ENCODE data around the gene MEIS1. TPM values are rescaled to one million over a fixed set of nuclear protein-coding genes. Genes with fewer than 3 reads are reported as not detected.

The MEIS1 gene
- total and polyA plus RNA-seq, 2 experiments from 2014 or later, result 0.16 to 0.28 TPM

DNA sequence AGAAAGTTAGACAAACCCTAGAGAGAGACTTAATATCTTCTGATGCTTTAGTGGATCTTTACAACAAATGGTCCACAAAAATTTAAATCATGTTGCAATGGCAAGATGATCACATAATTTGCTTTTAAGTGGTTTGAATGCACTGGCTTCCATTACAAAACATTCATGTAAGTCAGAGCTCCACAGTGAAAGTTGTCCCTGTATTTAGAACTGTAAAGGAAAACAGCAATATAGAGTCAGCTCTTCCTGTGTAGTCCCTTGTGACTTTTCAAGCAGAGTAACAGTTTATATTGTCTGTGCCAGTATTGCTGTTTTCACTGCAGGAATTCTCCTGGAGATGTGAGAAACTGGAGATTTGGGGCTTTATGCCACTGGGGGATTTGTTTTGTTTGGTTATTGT, 77.7 kb downstream of the MEIS1 start (continued):
- TF ChIP-seq REST (IDR thresholded peaks at IDR 0.05; ENCODE audit: unreplicated experiment) (no peak), CREB1 (CRISPR knock-in tag; IDR thresholded peaks at IDR 0.05; ENCODE audit: low read depth) (no peak), ZNF331 (CRISPR knock-in tag; IDR thresholded peaks at IDR 0.05; ENCODE audit: low read depth) (no peak), ZNF114 (CRISPR knock-in tag; IDR thresholded peaks at IDR 0.05) (no peak), ETS1 (IDR thresholded peaks at IDR 0.05) (no peak), CTCF (conservative IDR thresholded peaks at IDR 0.05; ENCODE audit: low read depth in 2 of 2) (no peak), POLR2AphosphoS5 (IDR thresholded peaks at IDR 0.05; ENCODE audit: low read depth) (no peak), STAT1 (IDR thresholded peaks at IDR 0.05; ENCODE audit: unreplicated experiment) (no peak), EZH2phosphoT487 (IDR thresholded peaks at IDR 0.05; ENCODE audit: unreplicated experiment) (no peak)

DNA sequence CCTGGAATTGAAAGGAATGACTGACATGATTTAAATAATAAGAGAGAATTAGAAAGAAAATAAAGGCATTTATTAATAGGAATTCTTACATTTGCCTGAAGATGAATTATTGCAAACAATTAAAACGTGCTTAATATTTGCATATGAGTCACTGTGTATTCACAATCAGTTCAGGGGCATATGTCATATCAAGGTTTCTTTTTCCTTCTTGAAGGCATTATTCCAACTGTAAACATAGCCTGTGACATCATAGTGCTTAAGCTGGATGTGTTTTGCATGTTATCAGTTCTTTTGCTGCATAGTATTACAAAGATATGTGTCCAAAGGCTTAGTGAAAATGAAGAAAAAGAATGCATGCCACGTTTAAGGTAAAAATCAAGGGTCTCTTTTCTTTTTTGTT, 80.8 kb downstream of the MEIS1 start:
- Histone ChIP-seq H3F3A (replicated peaks; ENCODE audit: low read depth) (no peaks in the 10 kb centered on the region), H3K36me3 (ENCODE audit: insufficient read depth) (no peaks in the 10 kb centered on the region), H3K4me1 (ENCODE audit: insufficient read depth) (peaks cover 38% of the 10 kb centered on the region), H3K27ac (ENCODE audit: low read depth) (no peak overlapping the region), H3K4me3 (no peak overlapping the region), H3K27me3 (ENCODE audit: insufficient read depth) (no peaks in the 10 kb centered on the region), H3K79me2 (replicated peaks; ENCODE audit: insufficient read depth) (no peaks in the 10 kb centered on the region), H3K4me2 (peak overlapping the region; percentile 60), H4K20me1 (replicated peaks; ENCODE audit: insufficient read depth) (no peaks in the 10 kb centered on the region), H3K9me2 (ENCODE audit: insufficient read depth) (no peaks in the 10 kb centered on the region), H2AFZ (no peak overlapping the region)
- Mint-ChIP-seq H3K27me3 (ENCODE audit: insufficient read depth, low read depth, poor library complexity) (no peaks in the 10 kb centered on the region), H3K27ac (no peak overlapping the region), H3K36me3 (ENCODE audit: low read depth) (no peaks in the 10 kb centered on the region), H3K4me3 (no peak overlapping the region), H3K4me1 (peaks cover 22% of the 10 kb centered on the region), H3K9me3 (no peaks in the 10 kb centered on the region)
- DNase-seq (ENCODE audit: low spot score) (no peak), ATAC-seq (no peak)
- TF ChIP-seq ETS1 (IDR thresholded peaks at IDR 0.05) (no peak), EZH2phosphoT487 (IDR thresholded peaks at IDR 0.05; ENCODE audit: unreplicated experiment) (no peak), NANOG (IDR thresholded peaks at IDR 0.05; ENCODE audit: borderline replicate concordance) (no peak), JUNB (IDR thresholded peaks at IDR 0.05; ENCODE audit: unreplicated experiment) (no peak), POLR2AphosphoS5 (IDR thresholded peaks at IDR 0.05; ENCODE audit: low read depth) (no peak), ZNF114 (CRISPR knock-in tag; IDR thresholded peaks at IDR 0.05) (no peak), STAT1 (IDR thresholded peaks at IDR 0.05; ENCODE audit: unreplicated experiment) (no peak)
- TF ChIP-seq, protein P1, sequence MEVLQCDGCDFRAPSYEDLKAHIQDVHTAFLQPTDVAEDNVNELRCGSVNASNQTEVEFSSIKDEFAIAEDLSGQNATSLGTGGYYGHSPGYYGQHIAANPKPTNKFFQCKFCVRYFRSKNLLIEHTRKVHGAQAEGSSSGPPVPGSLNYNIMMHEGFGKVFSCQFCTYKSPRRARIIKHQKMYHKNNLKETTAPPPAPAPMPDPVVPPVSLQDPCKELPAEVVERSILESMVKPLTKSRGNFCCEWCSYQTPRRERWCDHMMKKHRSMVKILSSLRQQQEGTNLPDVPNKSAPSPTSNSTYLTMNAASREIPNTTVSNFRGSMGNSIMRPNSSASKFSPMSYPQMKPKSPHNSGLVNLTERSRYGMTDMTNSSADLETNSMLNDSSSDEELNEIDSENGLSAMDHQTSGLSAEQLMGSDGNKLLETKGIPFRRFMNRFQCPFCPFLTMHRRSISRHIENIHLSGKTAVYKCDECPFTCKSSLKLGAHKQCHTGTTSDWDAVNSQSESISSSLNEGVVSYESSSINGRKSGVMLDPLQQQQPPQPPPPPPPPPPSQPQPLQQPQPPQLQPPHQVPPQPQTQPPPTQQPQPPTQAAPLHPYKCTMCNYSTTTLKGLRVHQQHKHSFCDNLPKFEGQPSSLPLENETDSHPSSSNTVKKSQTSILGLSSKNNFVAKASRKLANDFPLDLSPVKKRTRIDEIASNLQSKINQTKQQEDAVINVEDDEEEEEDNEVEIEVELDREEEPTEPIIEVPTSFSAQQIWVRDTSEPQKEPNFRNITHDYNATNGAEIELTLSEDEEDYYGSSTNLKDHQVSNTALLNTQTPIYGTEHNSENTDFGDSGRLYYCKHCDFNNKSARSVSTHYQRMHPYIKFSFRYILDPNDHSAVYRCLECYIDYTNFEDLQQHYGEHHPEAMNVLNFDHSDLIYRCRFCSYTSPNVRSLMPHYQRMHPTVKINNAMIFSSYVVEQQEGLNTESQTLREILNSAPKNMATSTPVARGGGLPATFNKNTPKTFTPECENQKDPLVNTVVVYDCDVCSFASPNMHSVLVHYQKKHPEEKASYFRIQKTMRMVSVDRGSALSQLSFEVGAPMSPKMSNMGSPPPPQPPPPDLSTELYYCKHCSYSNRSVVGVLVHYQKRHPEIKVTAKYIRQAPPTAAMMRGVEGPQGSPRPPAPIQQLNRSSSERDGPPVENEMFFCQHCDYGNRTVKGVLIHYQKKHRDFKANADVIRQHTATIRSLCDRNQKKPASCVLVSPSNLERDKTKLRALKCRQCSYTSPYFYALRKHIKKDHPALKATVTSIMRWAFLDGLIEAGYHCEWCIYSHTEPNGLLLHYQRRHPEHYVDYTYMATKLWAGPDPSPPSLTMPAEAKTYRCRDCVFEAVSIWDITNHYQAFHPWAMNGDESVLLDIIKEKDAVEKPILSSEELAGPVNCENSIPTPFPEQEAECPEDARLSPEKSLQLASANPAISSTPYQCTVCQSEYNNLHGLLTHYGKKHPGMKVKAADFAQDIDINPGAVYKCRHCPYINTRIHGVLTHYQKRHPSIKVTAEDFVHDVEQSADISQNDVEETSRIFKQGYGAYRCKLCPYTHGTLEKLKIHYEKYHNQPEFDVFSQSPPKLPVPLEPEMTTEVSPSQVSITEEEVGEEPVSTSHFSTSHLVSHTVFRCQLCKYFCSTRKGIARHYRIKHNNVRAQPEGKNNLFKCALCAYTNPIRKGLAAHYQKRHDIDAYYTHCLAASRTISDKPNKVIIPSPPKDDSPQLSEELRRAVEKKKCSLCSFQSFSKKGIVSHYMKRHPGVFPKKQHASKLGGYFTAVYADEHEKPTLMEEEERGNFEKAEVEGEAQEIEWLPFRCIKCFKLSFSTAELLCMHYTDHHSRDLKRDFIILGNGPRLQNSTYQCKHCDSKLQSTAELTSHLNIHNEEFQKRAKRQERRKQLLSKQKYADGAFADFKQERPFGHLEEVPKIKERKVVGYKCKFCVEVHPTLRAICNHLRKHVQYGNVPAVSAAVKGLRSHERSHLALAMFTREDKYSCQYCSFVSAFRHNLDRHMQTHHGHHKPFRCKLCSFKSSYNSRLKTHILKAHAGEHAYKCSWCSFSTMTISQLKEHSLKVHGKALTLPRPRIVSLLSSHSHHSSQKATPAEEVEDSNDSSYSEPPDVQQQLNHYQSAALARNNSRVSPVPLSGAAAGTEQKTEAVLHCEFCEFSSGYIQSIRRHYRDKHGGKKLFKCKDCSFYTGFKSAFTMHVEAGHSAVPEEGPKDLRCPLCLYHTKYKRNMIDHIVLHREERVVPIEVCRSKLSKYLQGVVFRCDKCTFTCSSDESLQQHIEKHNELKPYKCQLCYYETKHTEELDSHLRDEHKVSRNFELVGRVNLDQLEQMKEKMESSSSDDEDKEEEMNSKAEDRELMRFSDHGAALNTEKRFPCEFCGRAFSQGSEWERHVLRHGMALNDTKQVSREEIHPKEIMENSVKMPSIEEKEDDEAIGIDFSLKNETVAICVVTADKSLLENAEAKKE (CRISPR knock-in tag; IDR thresholded peaks at IDR 0.05), result no peak
